Gastroesophageal sphincter (tissue), 3 donors: ENCODE data around the gene QPRT.

Source experiments
- CTCF ChIP-seq, 4 experiments: fragments of 200-600 bp in 2 of 4; fragments of 450-650 bp in 2 of 4; sonication (generic) in 1 of 4; IDR thresholded peaks; one replicate each; pipeline ENCODE4 v1.5.1; 2017 to 2019; ENCODE audit warnings: antibody characterized with exemption in 4 of 4, mild to moderate bottlenecking in 2 of 4, moderate library complexity in 2 of 4
- POLR2AphosphoS5 ChIP-seq: sonication (generic); formaldehyde crosslinking; IDR thresholded peaks from one replicate; pipeline ENCODE4 v1.6.1; 2017; ENCODE audit warnings: antibody characterized with exemption

GRCh38 chr16:29734786-29735185, 55.8 kb downstream of the QPRT start:
- TF ChIP-seq CTCF (IDR thresholded peaks at IDR 0.05) = no peak
- TF ChIP-seq POLR2AphosphoS5 = no peak
